Neutrophil (primary cell): ENCODE data around the gene OR14I1.

Experiments
- H3K27ac ChIP-seq: fragments of 200-600 bp; sonication (generic); 2 replicates; pipeline ENCODE4 v1.5.1; 2016; ENCODE audit warnings: mild to moderate bottlenecking, moderate library complexity
- H3K27me3 ChIP-seq: fragments of 200-600 bp; sonication (generic); 2 replicates; pipeline ENCODE4 v1.6.0; 2016; ENCODE audit warnings: mild to moderate bottlenecking
- H3K36me3 ChIP-seq: fragments of 200-600 bp; sonication (generic); 2 replicates; pipeline ENCODE4 v1.5.1; 2017
- H3K4me1 ChIP-seq, 2 experiments: fragments of 200-600 bp in 1 of 2; sonication (generic) in 1 of 2; 1 replicate in 1 of 2; 2 replicates in 1 of 2; pipeline versions ENCODE4 v1.5.1 to v1.6.1; 2013 to 2016; ENCODE audit warnings: low read depth in 1 of 2, low read length in 1 of 2, mild to moderate bottlenecking in 1 of 2, moderate library complexity in 1 of 2; ENCODE audit not compliant: control insufficient read depth in 1 of 2, insufficient read depth in 1 of 2
- H3K4me3 ChIP-seq, 2 experiments: fragments of 200-600 bp in 1 of 2; sonication (generic) in 1 of 2; 1 replicate in 1 of 2; 2 replicates in 1 of 2; pipeline ENCODE4 v1.5.1; 2013 to 2016; ENCODE audit warnings: low read depth in 1 of 2, low read length in 1 of 2, mild to moderate bottlenecking in 1 of 2, moderate library complexity in 1 of 2
- H3K9me3 ChIP-seq: fragments of 200-600 bp; sonication (generic); 2 replicates; pipeline ENCODE4 v1.5.1; 2016
- TF ChIP-seq, protein P1 (sequence below): fragments of 200-600 bp; sonication (generic); IDR thresholded peaks from 2 replicates; pipeline ENCODE4 v1.5.1; 2016; ENCODE audit warnings: antibody characterized with exemption

OR14I1 gene

DNA sequence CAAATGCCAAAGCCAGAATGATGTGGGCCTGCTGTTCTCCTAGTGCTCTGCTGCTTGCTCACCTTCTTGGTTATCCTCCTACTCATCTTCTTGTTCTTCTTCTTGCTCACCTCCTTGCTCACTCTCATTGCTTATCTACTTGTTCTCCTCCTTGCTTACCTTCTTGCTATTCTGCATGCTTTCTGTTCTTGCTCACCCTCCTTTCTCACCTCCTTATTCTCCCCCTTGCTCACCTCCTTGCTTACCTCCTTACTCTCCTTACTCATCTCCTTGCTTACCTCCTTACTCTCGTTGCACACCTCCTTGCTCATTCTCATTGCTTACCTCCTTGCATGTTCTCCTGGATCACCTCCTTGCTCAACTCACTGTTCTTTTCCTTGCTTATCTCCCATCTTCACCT lies at the start of gene OR14I1:
OR14I1 (minus strand) TSS at position 53 of the 400 bp plus-strand sequence.
- H3K4me1 ChIP-seq, result peaks cover 5 to 7% of the 10 kb centered on the region in 2 experiments
- TF ChIP-seq, protein P1, sequence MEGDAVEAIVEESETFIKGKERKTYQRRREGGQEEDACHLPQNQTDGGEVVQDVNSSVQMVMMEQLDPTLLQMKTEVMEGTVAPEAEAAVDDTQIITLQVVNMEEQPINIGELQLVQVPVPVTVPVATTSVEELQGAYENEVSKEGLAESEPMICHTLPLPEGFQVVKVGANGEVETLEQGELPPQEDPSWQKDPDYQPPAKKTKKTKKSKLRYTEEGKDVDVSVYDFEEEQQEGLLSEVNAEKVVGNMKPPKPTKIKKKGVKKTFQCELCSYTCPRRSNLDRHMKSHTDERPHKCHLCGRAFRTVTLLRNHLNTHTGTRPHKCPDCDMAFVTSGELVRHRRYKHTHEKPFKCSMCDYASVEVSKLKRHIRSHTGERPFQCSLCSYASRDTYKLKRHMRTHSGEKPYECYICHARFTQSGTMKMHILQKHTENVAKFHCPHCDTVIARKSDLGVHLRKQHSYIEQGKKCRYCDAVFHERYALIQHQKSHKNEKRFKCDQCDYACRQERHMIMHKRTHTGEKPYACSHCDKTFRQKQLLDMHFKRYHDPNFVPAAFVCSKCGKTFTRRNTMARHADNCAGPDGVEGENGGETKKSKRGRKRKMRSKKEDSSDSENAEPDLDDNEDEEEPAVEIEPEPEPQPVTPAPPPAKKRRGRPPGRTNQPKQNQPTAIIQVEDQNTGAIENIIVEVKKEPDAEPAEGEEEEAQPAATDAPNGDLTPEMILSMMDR, result no peak
- H3K4me3 ChIP-seq, result no peak within 1 kb of the TSS
- no peaks in the 10 kb centered on the region for H3K9me3 ChIP-seq
- H3K27ac ChIP-seq, result no peak within 1 kb of the TSS
- H3K36me3 ChIP-seq, result no peaks in the 10 kb centered on the region
- no peaks in the 10 kb centered on the region for H3K27me3 ChIP-seq

DNA sequence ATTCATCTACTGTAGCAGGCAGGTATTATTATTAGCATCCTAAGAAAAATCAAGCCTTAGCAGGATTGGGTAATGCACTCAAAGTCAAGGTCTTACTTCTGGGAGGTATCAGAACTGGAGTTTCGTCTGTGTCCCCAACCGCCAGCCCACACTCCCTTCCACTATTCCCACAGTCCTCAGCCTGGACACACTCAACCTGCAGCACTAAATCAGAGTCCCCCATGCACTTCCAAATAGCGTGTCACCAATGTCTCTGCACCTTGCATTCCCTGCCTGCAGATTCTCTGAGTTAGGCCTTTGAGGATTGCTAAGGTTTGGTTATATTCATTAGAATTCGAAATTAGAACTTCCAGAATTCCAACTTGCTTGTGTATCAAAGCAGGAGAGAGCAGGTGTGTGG lies 49.1 kb upstream of the OR14I1 start:
- Histone ChIP-seq H3K9me3 (no peaks in the 10 kb centered on the region), H3K27me3 (no peaks in the 10 kb centered on the region), H3K4me1 (peaks cover 51 to 64% of the 10 kb centered on the region in 2 experiments), H3K36me3 (peaks cover 7% of the 10 kb centered on the region), H3K4me3 (no peak overlapping the region), H3K27ac (peak overlapping the region; percentile 58)
- TF ChIP-seq, protein P1, result no peak

DNA sequence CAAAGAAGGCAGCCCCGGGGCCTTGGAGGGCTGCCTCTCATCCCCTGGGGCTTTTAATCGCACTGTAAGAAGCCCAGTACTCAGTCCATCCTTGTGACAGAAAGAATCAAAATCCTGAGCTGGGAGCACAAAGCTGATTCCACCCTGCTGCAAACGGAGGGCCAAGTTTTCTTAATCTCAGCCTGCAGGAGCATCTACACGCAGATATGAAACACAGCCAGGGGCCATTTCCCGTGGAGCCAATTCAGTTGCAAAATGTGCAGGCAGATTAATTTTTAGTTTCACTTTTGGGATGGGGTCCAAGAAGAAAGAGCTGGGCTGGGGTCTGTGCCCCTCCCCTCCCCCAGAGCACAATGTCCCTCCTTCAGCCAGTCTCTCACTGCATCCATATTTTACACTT lies 48.6 kb upstream of the OR14I1 start:
- H3K27ac ChIP-seq, result peak overlapping the region; percentile 58
- H3K4me3 ChIP-seq, result no peak overlapping the region
- TF ChIP-seq, protein P1, result no peak
- H3K9me3 ChIP-seq, result no peaks in the 10 kb centered on the region
- peaks cover 49 to 62% of the 10 kb centered on the region in 2 experiments for H3K4me1 ChIP-seq
- H3K27me3 ChIP-seq, result no peaks in the 10 kb centered on the region
- peaks cover 7% of the 10 kb centered on the region for H3K36me3 ChIP-seq

DNA sequence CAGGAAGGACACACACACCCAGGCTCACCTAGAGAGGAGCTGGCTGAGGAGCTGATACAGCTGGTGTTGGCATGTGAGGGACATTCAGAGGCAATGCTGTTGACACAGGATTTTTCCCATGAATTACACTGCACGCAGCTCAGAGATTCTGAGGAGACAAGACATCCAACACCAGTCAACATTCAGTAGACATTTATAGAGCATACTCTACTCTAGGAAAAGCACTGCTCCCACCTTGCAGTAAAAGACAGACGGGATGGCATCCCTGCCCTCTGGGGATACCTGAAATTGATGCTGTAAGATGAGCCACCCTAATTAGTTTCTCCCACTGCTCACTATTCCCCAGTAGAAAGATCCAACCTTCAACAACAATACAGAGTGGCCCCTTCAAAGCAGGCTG lies 47.9 kb upstream of the OR14I1 start:
- TF ChIP-seq, protein P1, result no peak
- Histone ChIP-seq H3K9me3 (no peaks in the 10 kb centered on the region), H3K4me1 (peaks cover 49 to 62% of the 10 kb centered on the region in 2 experiments), H3K27ac (peak overlapping the region; percentile 58), H3K4me3 (no peak overlapping the region), H3K36me3 (peaks cover 7% of the 10 kb centered on the region), H3K27me3 (no peaks in the 10 kb centered on the region)

DNA sequence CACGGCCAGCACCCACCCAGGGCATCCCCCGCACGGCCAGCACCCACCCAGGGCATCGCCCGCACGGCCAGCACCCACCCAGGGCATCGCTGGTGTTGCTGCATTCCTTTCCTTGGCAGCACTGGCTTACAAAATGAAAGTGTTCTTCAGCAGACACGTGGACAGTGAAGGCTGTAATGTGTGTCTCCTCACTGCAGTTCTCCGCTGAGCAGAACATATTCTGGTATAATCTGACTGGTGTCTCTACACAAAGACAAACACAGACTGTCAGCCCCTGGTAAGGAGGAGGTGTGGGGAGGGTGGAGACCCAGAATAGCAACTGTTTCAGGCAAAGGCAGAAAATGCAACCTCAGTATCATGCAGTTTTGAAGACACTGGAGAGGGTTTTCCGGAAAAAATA lies 45.6 kb upstream of the OR14I1 start:
- H3K4me3 ChIP-seq, result no peak overlapping the region
- no peaks in the 10 kb centered on the region for H3K27me3 ChIP-seq
- H3K9me3 ChIP-seq, result no peaks in the 10 kb centered on the region
- TF ChIP-seq, protein P1, result no peak
- H3K36me3 ChIP-seq, result no peaks in the 10 kb centered on the region
- peak overlapping the region; percentile 51 for H3K27ac ChIP-seq
- H3K4me1 ChIP-seq, result peaks cover 50 to 69% of the 10 kb centered on the region in 2 experiments

DNA sequence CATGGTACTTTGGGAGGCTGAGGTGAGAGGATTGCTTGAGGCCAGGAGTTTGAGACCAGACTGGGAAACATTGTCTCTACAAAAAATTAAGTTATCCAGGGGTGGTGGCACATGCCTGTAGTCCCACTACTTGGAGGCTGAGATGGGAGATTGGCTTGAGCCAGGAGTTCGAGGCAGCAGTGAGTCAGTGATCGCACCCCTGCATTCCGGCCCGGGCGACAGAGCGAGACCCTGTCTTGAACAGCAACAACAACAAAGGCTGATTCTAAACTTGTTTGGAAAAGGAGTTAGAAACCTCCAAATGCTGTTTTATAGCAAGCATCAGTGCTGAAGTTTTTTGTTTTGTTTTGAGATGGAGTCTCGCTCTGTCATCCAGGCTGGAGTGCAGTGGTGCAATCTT lies 38.3 kb upstream of the OR14I1 start:
- Histone ChIP-seq H3K4me3 (peak overlapping the region; percentile 64 to 75), H3K36me3 (no peaks in the 10 kb centered on the region), H3K9me3 (no peaks in the 10 kb centered on the region), H3K27me3 (no peaks in the 10 kb centered on the region), H3K27ac (peak overlapping the region; percentile 91), H3K4me1 (peaks cover 77 to 90% of the 10 kb centered on the region in 2 experiments)
- TF ChIP-seq, protein P1, result no peak
